WI38 (cell line): ENCODE results near the gene ATP6V1G2.

Experiments
- H3K4me3 ChIP-seq: 2 replicates; pipeline ENCODE4 v1.5.1; 2011; ENCODE audit warnings: low read depth, mild to moderate bottlenecking, control low read depth, low read length
- TF ChIP-seq, protein P1 (sequence below): IDR thresholded peaks from 2 replicates; pipeline ENCODE4 v1.5.1; 2012; ENCODE audit warnings: low read depth, mild to moderate bottlenecking, control low read depth, low read length

Gene ATP6V1G2

DNA sequence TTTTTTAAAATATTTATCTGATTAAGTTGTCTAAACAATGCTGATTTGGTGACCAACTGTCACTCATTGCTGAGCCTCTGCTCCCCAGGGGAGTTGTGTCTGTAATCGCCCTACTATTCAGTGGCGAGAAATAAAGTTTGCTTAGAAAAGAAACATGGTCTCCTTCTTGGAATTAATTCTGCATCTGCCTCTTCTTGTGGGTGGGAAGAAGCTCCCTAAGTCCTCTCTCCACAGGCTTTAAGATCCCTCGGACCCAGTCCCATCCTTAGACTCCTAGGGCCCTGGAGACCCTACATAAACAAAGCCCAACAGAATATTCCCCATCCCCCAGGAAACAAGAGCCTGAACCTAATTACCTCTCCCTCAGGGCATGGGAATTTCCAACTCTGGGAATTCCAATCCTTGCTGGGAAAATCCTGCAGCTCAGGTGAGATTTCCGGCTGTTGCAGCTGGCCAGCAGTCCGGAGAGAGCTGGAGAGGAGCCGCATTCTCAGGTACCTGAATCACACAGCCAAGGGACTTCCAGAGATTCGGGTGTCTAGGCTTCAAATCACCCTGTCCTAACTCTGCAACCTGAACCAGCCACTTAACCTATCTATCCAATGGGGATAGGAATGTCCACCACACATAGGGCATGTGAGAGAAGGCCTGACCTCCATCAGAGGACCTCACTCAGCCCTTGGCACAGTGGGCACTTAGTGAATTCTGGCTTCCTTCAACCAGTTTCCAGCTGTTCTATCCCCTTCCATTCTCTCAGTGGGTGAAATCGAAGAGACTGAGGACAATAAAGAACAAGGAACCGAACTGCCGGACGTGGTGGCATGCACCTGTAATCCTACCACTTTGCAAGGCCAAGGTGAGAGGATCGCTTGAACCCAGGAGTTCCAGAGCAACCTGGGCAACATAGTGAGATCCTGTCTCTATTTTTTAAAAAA, 32.0 kb upstream of the ATP6V1G2 start:
- TF ChIP-seq, protein P1, sequence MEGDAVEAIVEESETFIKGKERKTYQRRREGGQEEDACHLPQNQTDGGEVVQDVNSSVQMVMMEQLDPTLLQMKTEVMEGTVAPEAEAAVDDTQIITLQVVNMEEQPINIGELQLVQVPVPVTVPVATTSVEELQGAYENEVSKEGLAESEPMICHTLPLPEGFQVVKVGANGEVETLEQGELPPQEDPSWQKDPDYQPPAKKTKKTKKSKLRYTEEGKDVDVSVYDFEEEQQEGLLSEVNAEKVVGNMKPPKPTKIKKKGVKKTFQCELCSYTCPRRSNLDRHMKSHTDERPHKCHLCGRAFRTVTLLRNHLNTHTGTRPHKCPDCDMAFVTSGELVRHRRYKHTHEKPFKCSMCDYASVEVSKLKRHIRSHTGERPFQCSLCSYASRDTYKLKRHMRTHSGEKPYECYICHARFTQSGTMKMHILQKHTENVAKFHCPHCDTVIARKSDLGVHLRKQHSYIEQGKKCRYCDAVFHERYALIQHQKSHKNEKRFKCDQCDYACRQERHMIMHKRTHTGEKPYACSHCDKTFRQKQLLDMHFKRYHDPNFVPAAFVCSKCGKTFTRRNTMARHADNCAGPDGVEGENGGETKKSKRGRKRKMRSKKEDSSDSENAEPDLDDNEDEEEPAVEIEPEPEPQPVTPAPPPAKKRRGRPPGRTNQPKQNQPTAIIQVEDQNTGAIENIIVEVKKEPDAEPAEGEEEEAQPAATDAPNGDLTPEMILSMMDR = no peak
- H3K4me3 ChIP-seq = no peak overlapping the region

DNA sequence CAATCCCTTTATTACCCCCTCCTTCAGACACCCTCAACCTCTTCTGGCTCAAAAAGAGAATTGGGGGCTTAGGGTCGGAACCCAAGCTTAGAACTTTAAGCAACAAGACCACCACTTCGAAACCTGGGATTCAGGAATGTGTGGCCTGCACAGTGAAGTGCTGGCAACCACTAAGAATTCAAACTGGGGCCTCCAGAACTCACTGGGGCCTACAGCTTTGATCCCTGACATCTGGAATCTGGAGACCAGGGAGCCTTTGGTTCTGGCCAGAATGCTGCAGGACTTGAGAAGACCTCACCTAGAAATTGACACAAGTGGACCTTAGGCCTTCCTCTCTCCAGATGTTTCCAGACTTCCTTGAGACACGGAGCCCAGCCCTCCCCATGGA, 31.2 kb upstream of the ATP6V1G2 start:
- H3K4me3 ChIP-seq = no peak overlapping the region
- TF ChIP-seq, protein P1 = no peak

DNA sequence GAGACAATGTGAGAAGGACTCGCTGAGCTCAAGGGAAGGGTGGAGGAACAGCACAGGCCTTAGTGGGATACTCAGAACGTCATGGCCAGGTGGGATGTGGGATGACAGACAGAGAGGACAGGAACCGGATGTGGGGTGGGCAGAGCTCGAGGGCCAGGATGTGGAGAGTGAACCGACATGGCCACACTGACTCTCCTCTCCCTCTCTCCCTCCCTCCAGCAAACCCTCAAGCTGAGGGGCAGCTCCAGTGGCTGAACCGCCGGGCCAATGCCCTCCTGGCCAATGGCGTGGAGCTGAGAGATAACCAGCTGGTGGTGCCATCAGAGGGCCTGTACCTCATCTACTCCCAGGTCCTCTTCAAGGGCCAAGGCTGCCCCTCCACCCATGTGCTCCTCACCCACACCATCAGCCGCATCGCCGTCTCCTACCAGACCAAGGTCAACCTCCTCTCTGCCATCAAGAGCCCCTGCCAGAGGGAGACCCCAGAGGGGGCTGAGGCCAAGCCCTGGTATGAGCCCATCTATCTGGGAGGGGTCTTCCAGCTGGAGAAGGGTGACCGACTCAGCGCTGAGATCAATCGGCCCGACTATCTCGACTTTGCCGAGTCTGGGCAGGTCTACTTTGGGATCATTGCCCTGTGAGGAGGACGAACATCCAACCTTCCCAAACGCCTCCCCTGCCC, 30.6 kb upstream of the ATP6V1G2 start:
- no peak overlapping the region for H3K4me3 ChIP-seq
- TF ChIP-seq, protein P1 = no peak

DNA sequence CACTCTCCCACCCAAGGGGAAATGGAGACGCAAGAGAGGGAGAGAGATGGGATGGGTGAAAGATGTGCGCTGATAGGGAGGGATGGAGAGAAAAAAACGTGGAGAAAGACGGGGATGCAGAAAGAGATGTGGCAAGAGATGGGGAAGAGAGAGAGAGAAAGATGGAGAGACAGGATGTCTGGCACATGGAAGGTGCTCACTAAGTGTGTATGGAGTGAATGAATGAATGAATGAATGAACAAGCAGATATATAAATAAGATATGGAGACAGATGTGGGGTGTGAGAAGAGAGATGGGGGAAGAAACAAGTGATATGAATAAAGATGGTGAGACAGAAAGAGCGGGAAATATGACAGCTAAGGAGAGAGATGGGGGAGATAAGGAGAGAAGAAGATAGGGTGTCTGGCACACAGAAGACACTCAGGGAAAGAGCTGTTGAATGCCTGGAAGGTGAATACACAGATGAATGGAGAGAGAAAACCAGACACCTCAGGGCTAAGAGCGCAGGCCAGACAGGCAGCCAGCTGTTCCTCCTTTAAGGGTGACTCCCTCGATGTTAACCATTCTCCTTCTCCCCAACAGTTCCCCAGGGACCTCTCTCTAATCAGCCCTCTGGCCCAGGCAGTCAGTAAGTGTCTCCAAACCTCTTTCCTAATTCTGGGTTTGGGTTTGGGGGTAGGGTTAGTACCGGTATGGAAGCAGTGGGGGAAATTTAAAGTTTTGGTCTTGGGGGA, 29.7 kb upstream of the ATP6V1G2 start:
- TF ChIP-seq, protein P1 = no peak
- no peak overlapping the region for H3K4me3 ChIP-seq

DNA sequence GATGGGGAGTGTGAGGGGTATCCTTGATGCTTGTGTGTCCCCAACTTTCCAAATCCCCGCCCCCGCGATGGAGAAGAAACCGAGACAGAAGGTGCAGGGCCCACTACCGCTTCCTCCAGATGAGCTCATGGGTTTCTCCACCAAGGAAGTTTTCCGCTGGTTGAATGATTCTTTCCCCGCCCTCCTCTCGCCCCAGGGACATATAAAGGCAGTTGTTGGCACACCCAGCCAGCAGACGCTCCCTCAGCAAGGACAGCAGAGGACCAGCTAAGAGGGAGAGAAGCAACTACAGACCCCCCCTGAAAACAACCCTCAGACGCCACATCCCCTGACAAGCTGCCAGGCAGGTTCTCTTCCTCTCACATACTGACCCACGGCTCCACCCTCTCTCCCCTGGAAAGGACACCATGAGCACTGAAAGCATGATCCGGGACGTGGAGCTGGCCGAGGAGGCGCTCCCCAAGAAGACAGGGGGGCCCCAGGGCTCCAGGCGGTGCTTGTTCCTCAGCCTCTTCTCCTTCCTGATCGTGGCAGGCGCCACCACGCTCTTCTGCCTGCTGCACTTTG, 29.0 kb upstream of the ATP6V1G2 start, which contains the start of gene TNF:
TSS of gene TNF (plus strand) at position 231 of the 567 bp plus-strand sequence. CDS start at position 408, 177 bp downstream.
- TF ChIP-seq, protein P1 = no peak
- H3K4me3 ChIP-seq = no peak within 1 kb of the TSS

DNA sequence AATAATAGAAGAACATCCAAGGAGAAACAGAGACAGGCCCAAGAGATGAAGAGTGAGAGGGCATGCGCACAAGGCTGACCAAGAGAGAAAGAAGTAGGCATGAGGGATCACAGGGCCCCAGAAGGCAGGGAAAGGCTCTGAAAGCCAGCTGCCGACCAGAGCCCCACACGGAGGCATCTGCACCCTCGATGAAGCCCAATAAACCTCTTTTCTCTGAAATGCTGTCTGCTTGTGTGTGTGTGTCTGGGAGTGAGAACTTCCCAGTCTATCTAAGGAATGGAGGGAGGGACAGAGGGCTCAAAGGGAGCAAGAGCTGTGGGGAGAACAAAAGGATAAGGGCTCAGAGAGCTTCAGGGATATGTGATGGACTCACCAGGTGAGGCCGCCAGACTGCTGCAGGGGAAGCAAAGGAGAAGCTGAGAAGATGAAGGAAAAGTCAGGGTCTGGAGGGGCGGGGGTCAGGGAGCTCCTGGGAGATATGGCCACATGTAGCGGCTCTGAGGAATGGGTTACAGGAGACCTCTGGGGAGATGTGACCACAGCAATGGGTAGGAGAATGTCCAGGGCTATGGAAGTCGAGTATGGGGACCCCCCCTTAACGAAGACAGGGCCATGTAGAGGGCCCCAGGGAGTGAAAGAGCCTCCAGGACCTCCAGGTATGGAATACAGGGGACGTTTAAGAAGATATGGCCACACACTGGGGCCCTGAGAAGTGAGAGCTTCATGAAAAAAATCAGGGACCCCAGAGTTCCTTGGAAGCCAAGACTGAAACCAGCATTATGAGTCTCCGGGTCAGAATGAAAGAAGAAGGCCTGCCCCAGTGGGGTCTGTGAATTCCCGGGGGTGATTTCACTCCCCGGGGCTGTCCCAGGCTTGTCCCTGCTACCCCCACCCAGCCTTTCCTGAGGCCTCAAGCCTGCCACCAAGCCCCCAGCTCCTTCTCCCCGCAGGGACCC, 28.0 kb upstream of the ATP6V1G2 start:
- no peak overlapping the region for H3K4me3 ChIP-seq
- TF ChIP-seq, protein P1 = no peak
